Osteoblast (primary cell): ENCODE results near the gene ARMC10. TPM values are rescaled to one million over a fixed set of nuclear protein-coding genes. Genes with fewer than 3 reads are reported as not detected.

Source experiments
- DNase-seq: peaks from one replicate; pipeline ENCODE4 v3.0.0; 2011; ENCODE audit warnings: low spot score, mixed read lengths; ENCODE audit not compliant: insufficient read length; ENCODE audit errors: missing footprints
- H2AFZ ChIP-seq: 2 replicates; pipeline ENCODE4 v1.6.0; 2011; ENCODE audit warnings: mild to moderate bottlenecking, low read length
- H3K27ac ChIP-seq: 2 replicates; pipeline ENCODE4 v1.5.1; 2011; ENCODE audit warnings: mild to moderate bottlenecking, low read depth, low read length, moderate library complexity
- H3K27me3 ChIP-seq: 2 replicates; pipeline ENCODE4 v1.6.0; 2012; ENCODE audit warnings: mild to moderate bottlenecking, control low read depth, inconsistent platforms, low read length, moderate library complexity; ENCODE audit not compliant: insufficient read depth
- H3K36me3 ChIP-seq: 2 replicates; pipeline ENCODE4 v1.5.1; 2011; ENCODE audit warnings: mild to moderate bottlenecking, low read length, control low read depth, moderate library complexity; ENCODE audit not compliant: insufficient read depth
- H3K4me1 ChIP-seq: 2 replicates; pipeline ENCODE4 v1.5.1; 2011; ENCODE audit warnings: mild to moderate bottlenecking, low read length, control low read depth, moderate library complexity; ENCODE audit not compliant: insufficient read depth
- H3K4me2 ChIP-seq: 2 replicates; pipeline ENCODE4 v1.6.0; 2011; ENCODE audit warnings: mild to moderate bottlenecking, low read length; ENCODE audit not compliant: insufficient read depth
- H3K4me3 ChIP-seq: fragments of 200-600 bp; sonication (generic); 3 replicates; pipeline ENCODE4 v1.5.1; 2012; ENCODE audit warnings: mild to moderate bottlenecking, low read length, inconsistent platforms; ENCODE audit not compliant: insufficient read depth
- H3K79me2 ChIP-seq: 2 replicates; pipeline ENCODE4 v1.6.0; 2012; ENCODE audit warnings: mild to moderate bottlenecking, low read length, control low read depth, inconsistent platforms; ENCODE audit not compliant: insufficient read depth
- H3K9me3 ChIP-seq: 2 replicates; pipeline ENCODE4 v1.5.1; 2011; ENCODE audit warnings: low read depth, low read length, control low read depth
- H4K20me1 ChIP-seq: 2 replicates; pipeline ENCODE4 v1.6.0; 2012; ENCODE audit warnings: mild to moderate bottlenecking, low read length, control low read depth; ENCODE audit not compliant: insufficient read depth
- total RNA-seq: library from RNA; depleted of rRNA; stranded (reverse); fragments of >200 nt; gene quantifications from 2 replicates; pipeline ENCODE4 v1.2.3, GENCODE V29; 2012
- TF ChIP-seq, protein P1 (sequence below): IDR thresholded peaks from 2 replicates; pipeline ENCODE4 v1.5.1; 2011; ENCODE audit warnings: mild to moderate bottlenecking, low read depth, low read length, moderate library complexity; ENCODE audit errors: extremely low read depth

Gene ARMC10
- total RNA-seq, 1 donor = 34.4 TPM

DNA sequence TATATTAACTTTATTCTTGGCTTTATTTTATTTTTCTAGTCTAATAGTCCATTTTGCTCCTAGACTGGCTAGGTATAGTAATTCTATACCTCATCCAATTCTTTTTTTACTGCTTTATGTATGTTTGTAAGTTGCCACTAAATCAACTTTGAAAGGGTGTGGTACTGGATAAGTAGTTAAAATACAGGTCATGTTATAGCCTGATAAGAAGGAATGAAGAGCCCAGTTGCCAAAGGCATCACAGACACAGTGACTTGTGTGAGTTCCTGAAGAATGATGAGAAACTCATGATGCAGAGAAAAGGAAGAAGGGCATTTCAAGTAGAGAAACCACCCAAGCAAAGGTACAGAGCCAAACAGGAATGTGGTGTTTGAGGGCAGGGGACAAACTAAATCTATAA, 46.7 kb downstream of the ARMC10 start:
- Histone ChIP-seq H3K36me3 (peaks cover 5% of the 10 kb centered on the region), H4K20me1 (no peaks in the 10 kb centered on the region), H3K4me3 (no peak overlapping the region), H3K9me3 (no peaks in the 10 kb centered on the region), H3K27me3 (no peaks in the 10 kb centered on the region), H2AFZ (no peak overlapping the region), H3K4me1 (no peaks in the 10 kb centered on the region), H3K79me2 (no peaks in the 10 kb centered on the region), H3K4me2 (no peak overlapping the region), H3K27ac (no peak overlapping the region)
- TF ChIP-seq, protein P1, sequence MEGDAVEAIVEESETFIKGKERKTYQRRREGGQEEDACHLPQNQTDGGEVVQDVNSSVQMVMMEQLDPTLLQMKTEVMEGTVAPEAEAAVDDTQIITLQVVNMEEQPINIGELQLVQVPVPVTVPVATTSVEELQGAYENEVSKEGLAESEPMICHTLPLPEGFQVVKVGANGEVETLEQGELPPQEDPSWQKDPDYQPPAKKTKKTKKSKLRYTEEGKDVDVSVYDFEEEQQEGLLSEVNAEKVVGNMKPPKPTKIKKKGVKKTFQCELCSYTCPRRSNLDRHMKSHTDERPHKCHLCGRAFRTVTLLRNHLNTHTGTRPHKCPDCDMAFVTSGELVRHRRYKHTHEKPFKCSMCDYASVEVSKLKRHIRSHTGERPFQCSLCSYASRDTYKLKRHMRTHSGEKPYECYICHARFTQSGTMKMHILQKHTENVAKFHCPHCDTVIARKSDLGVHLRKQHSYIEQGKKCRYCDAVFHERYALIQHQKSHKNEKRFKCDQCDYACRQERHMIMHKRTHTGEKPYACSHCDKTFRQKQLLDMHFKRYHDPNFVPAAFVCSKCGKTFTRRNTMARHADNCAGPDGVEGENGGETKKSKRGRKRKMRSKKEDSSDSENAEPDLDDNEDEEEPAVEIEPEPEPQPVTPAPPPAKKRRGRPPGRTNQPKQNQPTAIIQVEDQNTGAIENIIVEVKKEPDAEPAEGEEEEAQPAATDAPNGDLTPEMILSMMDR = no peak
- no peak for DNase-seq

DNA sequence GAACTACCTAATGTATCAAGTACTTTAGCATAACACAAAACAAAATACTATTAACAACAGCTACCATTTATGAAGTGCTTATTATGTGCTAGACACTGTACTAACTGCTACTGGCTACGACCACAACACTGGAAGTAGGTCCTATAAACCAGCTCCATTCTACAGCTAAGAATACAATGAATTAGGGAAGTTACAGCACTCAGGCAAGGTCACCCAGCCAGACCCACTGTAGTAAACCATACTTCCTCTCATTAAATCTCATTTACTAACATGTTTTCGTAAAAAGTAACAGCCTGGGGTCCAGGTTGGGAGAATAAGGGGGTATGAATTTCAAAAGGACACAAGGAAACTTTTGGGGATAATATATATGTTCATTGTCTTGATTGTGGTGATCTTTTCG, 48.6 kb downstream of the ARMC10 start:
- Histone ChIP-seq H3K4me3 (no peak overlapping the region), H3K27ac (no peak overlapping the region), H4K20me1 (no peaks in the 10 kb centered on the region), H3K79me2 (no peaks in the 10 kb centered on the region), H2AFZ (no peak overlapping the region), H3K9me3 (no peaks in the 10 kb centered on the region), H3K27me3 (no peaks in the 10 kb centered on the region), H3K4me2 (no peak overlapping the region), H3K36me3 (peaks cover 15% of the 10 kb centered on the region), H3K4me1 (no peaks in the 10 kb centered on the region)
- DNase-seq = no peak
- TF ChIP-seq, protein P1 = no peak

DNA sequence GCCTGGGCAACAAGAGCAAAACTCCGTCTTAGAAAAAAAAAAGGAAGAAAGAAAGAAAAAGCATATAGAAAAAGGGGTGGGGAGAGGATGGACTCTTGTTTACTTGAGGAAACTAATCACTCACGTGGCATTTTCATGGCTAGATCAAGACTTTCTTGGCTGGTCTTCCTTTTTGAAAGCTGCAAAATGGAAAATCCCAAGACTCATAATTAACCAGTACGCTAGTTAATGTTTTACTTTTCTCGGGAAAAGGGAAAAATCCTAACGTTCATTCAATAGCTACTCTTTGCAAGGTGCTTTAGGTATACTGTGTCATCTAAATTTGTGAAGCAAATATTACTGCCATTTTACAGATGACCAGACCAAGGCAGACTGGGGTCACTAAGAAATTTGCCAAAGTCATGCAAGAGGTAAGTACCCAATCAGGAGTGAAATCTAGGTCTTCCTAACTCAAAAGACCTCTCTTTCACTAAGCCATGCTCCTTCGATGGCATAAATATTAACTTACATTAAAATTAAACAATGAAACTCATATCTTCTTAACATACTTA, 49.6 kb downstream of the ARMC10 start:
- no peaks in the 10 kb centered on the region for H3K79me2 ChIP-seq
- no peaks in the 10 kb centered on the region for H3K27me3 ChIP-seq
- H3K27ac ChIP-seq = no peak overlapping the region

DNA sequence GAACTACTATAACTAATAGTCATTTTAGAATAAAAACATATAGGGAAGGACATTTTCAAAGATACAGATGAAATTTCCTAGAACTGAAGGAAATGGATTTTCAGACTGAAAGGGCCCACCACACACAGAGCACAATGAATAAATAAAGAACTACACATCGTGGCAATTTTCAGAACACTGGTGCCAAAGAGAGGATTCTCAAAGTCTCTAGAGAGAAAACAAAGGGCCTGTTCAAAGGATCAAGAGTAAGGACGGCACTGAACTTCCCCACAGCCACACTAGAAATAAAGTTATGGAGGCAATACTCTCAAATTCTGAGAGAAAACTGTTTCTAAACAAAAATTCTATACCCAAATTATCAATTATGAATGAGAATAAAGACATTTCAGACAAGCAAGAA, 52.1 kb downstream of the ARMC10 start:
- DNase-seq = no peak
- Histone ChIP-seq H3K36me3 (peaks cover 10% of the 10 kb centered on the region), H2AFZ (no peak overlapping the region), H4K20me1 (no peaks in the 10 kb centered on the region), H3K27me3 (no peaks in the 10 kb centered on the region), H3K4me2 (no peak overlapping the region), H3K4me3 (no peak overlapping the region), H3K27ac (no peak overlapping the region), H3K9me3 (no peaks in the 10 kb centered on the region), H3K79me2 (peaks cover 2% of the 10 kb centered on the region), H3K4me1 (peaks cover 10% of the 10 kb centered on the region)
- TF ChIP-seq, protein P1 = no peak

More for the DNA sequence above, 49.6 kb downstream of the ARMC10 start:
- no peak overlapping the region for H3K4me3 ChIP-seq
- no peak overlapping the region for H2AFZ ChIP-seq
- H3K4me2 ChIP-seq = no peak overlapping the region
- H3K4me1 ChIP-seq = peaks cover 4% of the 10 kb centered on the region
- DNase-seq = no peak
- H4K20me1 ChIP-seq = no peaks in the 10 kb centered on the region
- H3K9me3 ChIP-seq = no peaks in the 10 kb centered on the region
- peaks cover 15% of the 10 kb centered on the region for H3K36me3 ChIP-seq
- TF ChIP-seq, protein P1 = no peak
